KOPT-K1 (cell line): ENCODE results near the gene TRAPPC10.

Source experiments
- H3K27ac ChIP-seq: fragments of 200-600 bp; sonication (generic); 2 replicates; pipeline ENCODE4 v1.5.1; 2016; ENCODE audit warnings: antibody characterized with exemption, mild to moderate bottlenecking, low read depth, low read length; ENCODE audit not compliant: poor library complexity, severe bottlenecking
- H3K36me3 ChIP-seq: fragments of 200-600 bp; sonication (generic); 2 replicates; pipeline ENCODE4 v1.5.1; 2017; ENCODE audit warnings: antibody characterized with exemption, mild to moderate bottlenecking, low read length, moderate library complexity; ENCODE audit not compliant: insufficient read depth
- H3K9me3 ChIP-seq: fragments of 200-600 bp; sonication (generic); 2 replicates; pipeline ENCODE4 v1.5.1; 2017; ENCODE audit warnings: antibody characterized with exemption, low read length, mild to moderate bottlenecking; ENCODE audit not compliant: insufficient read depth, poor library complexity, severe bottlenecking

TRAPPC10 gene

DNA sequence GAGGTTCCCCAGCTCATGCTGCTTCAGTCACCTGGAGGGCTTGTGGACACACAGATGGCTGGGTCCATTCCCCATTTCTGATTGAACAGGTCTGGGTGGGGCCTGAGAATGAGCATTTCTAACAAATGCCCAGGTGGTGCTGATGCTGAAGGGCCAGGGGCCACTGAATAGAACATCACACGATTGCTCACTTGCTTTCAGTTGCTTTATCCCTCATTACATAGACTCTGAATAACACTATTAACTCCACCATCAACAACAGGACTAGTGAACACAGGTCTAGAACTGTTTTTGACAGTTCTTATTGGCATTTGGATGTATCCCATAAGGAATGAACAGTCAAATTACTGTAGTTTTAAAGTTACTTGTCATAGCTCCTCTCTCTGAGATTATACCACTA is 12.1 kb downstream of the TRAPPC10 start:
- no peak overlapping the region for H3K27ac ChIP-seq
- H3K36me3 ChIP-seq: peaks cover 8% of the 10 kb centered on the region
- H3K9me3 ChIP-seq: no peaks in the 10 kb centered on the region

DNA sequence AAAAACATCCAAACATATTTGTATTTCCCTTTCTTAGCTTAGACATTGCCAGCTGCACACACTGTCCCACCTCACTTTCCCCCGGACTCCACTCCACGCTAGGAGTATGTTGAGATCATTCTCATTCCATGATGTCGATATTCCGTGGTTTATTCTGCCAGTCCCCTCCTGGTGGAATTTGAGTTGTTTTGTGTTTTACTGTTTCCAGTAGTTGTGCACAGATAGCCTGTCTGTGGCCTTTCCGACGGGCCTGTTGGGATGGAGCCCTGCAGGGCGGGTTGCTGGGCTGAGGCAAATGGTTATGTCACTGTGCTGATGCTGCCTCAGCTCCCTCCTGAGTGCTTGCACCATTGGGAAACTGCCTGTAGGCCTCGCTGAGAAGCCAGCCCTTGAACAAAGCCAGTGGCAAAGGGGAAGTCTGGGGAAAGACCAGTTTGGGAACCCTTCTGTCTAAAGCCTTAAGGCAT is 12.8 kb downstream of the TRAPPC10 start:
- Histone ChIP-seq H3K27ac (no peak overlapping the region), H3K9me3 (no peaks in the 10 kb centered on the region), H3K36me3 (peaks cover 8% of the 10 kb centered on the region)

DNA sequence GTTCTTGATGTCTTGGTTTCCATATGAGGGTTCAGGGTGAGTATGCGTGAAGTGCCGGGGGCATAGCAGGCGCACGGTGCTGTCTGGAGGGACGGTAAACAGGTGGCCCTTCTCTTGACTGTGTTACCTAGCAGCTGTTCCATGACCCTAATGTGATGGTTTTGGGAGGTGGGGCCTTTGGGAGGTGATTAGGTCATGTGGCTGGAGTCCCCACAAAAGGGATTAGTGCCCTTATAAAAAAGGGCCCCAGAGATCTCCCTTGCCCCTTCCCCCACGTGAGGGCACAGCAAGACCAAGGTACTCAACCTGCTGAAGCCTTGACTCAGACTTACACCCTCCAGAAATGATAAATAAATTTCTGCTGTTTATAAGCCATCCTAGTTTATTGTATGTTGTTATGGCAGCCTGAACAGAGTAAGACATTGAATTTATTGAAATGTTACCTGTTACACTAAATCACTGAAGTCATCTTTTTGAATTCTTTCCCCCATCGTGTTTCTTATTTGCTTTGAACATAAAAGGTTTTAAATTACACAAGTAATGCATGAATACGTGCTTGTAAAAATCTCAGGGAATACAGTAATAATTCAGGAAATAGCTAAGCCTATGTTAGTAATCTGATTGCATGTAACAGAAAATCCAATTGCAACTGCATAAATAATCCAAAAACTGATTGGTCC is 15.6 kb downstream of the TRAPPC10 start:
- peaks cover 19% of the 10 kb centered on the region for H3K36me3 ChIP-seq
- H3K9me3 ChIP-seq: no peaks in the 10 kb centered on the region
- H3K27ac ChIP-seq: no peak overlapping the region

DNA sequence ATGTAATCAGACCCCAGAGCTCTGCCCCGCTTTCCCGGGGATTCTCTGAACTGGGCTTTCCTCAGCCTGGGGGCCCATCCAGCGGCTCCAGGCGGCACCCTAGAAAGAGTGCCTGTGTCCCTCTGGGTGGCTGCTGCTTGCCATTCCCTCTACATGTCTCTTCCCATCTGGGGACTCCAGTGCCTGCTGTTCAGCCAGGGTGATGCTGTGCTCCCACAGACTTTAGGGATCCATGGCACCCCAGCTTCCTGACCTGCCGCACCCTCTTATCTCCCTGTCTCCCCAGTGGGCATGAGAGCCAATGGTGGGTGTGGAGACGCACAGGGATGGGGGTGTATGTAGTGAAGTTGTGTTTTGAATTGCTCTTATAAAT is 16.2 kb downstream of the TRAPPC10 start:
- Histone ChIP-seq H3K9me3 (no peaks in the 10 kb centered on the region), H3K27ac (no peak overlapping the region), H3K36me3 (peaks cover 24% of the 10 kb centered on the region)

DNA sequence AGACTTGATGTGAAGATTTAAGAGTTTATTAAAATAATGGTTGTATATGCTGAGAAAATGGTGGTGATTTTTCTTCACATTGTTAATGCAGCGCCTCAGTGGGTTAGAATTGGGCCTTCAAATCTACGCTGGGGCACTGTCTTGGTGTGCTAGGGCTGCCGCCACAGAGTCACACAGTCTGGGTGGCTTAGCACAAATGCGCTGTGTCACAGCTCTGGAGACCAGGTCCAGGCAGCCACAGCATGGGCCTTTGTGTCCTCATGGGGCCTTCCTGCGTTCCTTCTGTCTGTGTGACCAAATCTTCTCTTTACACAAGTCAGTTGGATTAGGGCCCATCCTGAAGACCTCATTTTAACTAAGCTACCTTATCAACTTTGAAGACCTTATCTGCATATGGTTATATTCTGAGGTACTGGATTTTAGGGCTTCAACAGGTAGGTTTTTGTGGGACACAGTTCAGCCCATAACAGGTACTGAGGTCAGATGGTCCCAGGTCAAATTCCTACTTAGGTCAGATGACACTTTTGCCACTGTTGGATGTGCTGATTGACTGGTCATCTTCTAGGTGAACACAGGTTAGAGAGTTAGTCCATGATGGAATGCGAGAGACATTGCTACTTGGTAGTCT is 17.5 kb downstream of the TRAPPC10 start:
- Histone ChIP-seq H3K36me3 (peaks cover 37% of the 10 kb centered on the region), H3K27ac (no peak overlapping the region), H3K9me3 (no peaks in the 10 kb centered on the region)

DNA sequence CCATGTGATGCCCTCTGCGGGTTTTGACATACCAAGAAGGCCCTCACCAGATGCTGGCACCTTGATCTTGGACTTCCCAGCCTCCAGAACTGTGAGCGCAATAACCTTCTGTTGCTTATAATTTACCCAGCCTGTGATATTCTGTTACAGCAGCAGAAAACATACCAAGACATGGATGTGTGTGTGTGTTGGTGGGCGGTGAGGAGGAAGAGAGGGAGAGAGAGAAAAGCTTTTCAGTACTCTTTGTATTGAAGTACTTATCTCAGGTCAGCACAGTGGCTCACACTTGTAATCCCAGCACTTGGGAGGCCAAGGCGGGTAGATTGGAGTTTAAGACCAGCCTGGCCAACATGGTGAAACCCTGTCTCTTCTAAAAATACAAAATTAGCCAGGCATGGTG is 23.1 kb downstream of the TRAPPC10 start:
- peaks cover 76% of the 10 kb centered on the region for H3K36me3 ChIP-seq
- no peak overlapping the region for H3K27ac ChIP-seq
- H3K9me3 ChIP-seq: no peaks in the 10 kb centered on the region

DNA sequence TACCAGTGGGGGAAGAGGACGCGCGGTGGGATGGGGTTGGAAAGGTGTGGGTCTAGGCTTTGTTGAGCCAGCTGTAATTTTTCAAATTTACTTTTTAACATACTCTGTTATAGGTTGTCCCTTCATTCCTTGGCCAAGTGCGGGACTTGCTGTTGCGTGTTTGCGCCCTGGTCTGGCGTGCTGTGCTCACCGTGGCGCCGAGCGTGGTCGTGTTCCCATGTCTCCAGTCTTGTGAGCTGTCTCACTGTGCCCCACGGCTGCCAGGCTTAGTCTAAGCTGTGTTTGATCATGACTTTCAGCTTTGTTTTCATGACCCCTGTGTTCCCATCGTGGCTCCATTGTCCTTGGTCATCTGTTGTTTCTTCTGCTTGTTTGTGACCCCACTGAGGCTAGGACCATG is 26.0 kb downstream of the TRAPPC10 start:
- Histone ChIP-seq H3K27ac (no peak overlapping the region), H3K36me3 (peaks cover 68% of the 10 kb centered on the region), H3K9me3 (no peaks in the 10 kb centered on the region)

DNA sequence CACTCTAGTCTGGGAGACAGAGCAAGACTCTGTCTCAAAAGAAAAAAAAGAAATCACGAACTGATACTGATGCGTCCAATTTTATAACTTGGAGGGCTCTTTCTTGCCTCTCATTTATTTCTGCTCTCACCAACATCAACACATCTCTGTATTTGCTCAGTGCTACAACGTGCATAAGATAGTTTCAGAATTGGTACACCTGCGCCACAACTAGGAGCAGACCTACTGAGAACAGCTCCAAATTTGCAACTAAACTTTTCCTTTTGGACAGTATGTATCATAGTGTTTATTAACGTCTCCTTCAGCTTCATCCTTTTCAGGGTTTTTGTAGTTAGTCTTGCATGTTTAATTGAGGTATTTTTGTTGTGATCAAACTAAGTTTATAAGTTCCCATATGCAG is 27.7 kb downstream of the TRAPPC10 start:
- Histone ChIP-seq H3K36me3 (peaks cover 51% of the 10 kb centered on the region), H3K27ac (no peak overlapping the region), H3K9me3 (no peaks in the 10 kb centered on the region)

DNA sequence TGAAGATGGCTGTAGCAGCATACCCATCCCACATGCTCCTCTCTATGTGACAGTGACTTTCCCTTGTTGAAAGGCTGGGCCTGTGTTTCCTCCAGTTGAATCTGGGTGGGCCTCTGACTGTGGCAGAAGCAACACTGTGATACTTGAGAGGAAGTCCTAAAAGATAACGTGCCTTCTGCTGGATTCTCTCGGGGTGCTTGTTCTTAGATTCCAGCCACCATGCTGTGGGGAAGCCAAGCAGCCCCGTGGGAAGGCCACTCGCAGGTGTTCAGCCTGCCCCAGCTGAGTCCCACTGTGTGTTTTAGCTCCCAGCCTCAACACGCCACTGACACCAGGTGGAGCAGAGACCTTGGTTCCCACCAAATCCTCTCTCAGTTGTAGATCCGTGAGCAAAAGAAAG is 31.5 kb downstream of the TRAPPC10 start:
- H3K27ac ChIP-seq: no peak overlapping the region
- H3K36me3 ChIP-seq: peaks cover 38% of the 10 kb centered on the region; the same call in 1 of the 2 replicates

DNA sequence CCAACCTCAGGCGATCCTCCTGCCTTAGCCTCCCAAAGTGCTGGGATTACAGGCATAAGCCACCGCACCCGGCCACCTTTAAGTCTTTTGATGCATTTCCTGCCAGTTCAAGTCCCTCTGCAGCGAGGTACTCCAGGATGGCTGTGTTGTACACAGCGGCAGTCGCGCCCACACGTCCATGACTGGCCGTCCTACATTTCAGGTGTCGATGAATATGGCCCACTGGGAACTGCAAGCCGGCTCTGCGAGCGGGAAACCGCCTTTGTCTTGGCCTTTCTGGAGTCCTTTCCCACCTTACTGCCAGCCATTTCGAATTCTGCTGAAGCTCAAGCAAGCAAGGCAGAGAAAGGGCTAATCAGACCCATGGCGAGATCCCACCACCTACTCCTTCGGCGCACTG is 34.6 kb downstream of the TRAPPC10 start:
- Histone ChIP-seq H3K36me3 (peaks cover 41% of the 10 kb centered on the region; the same call in 1 of the 2 replicates), H3K9me3 (no peaks in the 10 kb centered on the region), H3K27ac (no peak overlapping the region)

More for the DNA sequence above, 31.5 kb downstream of the TRAPPC10 start:
- no peaks in the 10 kb centered on the region for H3K9me3 ChIP-seq

DNA sequence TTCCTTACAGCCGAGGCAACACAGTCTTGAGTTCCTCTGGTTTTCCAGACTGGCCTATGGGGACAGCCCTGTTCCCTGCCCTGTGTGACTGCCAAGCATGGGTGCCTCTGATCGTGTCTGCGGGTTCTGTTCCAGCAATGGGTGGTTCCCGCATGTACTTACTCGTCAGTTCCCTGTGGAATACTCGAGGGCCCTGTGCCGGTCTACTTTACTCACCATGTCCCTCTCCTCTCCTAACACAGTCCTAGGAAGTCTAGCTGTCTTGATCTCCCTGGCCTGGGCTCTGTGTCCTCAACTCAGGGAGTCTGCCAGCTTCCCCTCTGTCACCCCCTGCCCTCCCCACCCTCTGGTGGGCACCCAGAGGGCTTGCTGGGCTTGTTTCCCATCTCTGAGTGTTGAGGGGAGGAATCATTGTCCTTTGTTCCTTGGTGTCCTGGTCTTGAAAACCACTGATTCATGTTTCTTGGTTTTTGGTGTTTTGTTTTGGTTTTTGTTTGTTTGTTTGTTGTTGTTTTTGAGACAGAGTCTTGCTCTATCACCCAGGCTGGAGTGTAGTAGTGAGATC is 36.0 kb downstream of the TRAPPC10 start:
- Histone ChIP-seq H3K27ac (no peak overlapping the region), H3K36me3 (peaks cover 54% of the 10 kb centered on the region), H3K9me3 (no peaks in the 10 kb centered on the region)

DNA sequence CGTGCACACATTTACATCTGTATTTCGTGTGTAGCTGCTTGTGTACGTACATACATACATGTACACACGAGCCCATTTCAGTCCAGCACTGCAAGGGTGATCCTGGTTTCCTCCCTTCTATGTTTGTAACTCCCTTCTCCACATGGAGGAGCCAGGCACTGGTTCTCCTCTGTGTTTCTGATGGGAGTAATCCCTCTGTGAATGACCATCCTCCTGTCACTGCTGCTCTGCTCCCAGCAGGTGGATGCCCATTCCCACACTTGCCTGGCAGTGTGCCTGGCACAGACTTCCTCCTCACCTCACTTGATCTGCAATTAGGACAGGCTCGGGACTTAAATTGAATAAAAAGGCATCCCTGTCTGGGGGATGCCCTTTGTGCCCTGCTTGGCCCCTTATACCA is 37.1 kb downstream of the TRAPPC10 start:
- no peak overlapping the region for H3K27ac ChIP-seq
- H3K36me3 ChIP-seq: peaks cover 63% of the 10 kb centered on the region
- H3K9me3 ChIP-seq: no peaks in the 10 kb centered on the region

DNA sequence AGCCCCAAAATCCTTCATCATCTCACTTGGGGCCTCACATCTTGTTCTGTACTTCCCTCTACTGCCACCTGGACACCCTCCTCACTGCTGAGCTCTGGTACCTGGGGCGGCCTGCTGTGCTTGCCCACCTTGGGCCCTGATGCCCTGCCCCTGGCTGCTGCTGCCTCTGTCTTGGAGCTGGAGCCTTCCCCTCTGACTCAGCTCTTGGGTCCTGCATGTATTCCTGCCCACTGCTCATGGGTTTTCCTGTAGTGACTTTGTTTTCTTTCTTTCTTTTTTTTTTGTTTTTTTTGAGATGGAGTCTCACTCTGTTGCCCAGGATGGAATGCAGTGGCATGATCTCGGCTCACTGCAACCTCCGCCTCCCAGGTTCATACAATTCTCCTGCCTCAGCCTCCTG is 37.5 kb downstream of the TRAPPC10 start:
- Histone ChIP-seq H3K36me3 (peaks cover 67% of the 10 kb centered on the region), H3K9me3 (no peaks in the 10 kb centered on the region), H3K27ac (no peak overlapping the region)

DNA sequence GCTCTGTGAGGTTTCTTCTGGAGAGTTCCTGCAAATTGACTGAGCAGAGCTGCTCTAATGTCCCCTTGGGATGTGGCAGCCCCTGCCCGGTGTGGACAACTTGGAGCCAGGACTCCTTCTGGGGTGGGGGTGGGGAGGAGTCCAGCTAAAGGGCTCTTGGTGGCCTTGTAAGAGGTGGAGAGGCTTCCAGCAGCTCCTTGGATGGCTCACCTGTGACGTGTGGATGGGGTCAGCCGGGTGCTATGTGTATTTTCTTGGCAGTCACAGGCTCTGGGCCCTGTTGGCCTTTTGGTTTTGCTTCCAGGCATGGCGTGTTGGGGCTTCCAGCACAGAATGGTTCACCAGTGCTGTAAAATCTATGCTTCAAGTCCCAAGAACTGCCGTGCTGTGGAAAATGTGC is 38.2 kb downstream of the TRAPPC10 start:
- Histone ChIP-seq H3K36me3 (peaks cover 74% of the 10 kb centered on the region), H3K27ac (no peak overlapping the region), H3K9me3 (no peaks in the 10 kb centered on the region)

DNA sequence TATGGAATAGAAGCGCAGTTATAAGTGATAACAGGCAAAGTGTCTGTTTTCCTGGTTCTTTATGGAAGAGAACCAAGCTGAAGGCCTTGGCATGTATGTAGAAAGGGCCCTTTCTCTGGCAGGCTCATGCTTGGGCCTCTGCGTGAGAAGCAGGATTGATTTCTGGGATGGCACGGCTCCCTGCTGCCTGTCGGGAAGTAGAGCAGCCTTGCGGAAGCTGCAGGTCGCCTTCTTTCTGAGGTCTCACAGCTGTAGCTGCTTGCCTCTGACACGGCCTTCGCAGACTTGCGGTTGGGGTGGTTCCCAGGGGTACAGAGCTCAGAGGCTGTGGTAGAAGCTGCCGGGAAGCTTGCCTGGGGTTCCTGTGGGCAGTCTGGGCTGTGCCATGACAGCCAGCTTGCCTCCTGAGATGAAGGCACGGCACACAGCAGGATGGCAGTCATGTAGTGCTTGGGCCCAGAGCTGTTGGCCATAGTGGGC is 39.4 kb downstream of the TRAPPC10 start:
- no peaks in the 10 kb centered on the region for H3K9me3 ChIP-seq
- H3K27ac ChIP-seq: no peak overlapping the region
- peaks cover 82% of the 10 kb centered on the region for H3K36me3 ChIP-seq
